Nephron (organoid): ENCODE data around the gene IFNA7.
"Not testable (repeated sequence)": the region's sequence is repeated elsewhere in the genome, so short reads cannot be mapped to it uniquely, and the experiment has no call there.

Experiments used
- H3K27ac Mint-ChIP-seq, 3 experiments: 2 replicates each; pipeline ENCODE4 v1.8.0; 2020; ENCODE audit warnings: mixed read lengths in 3 of 3, mild to moderate bottlenecking in 2 of 3, moderate library complexity in 1 of 3
- H3K27me3 Mint-ChIP-seq: 2 replicates; pipeline ENCODE4 v1.8.0; 2021; ENCODE audit warnings: low read depth, mild to moderate bottlenecking, moderate library complexity, mixed read lengths
- H3K36me3 Mint-ChIP-seq: 2 replicates; pipeline ENCODE4 v1.8.0; 2020; ENCODE audit warnings: low read depth, mixed read lengths
- H3K4me1 Mint-ChIP-seq: 2 replicates; pipeline ENCODE4 v1.8.0; 2020; ENCODE audit warnings: mixed read lengths
- H3K4me3 Mint-ChIP-seq, 3 experiments: 2 replicates each; pipeline ENCODE4 v1.8.0; 2020; ENCODE audit warnings: mild to moderate bottlenecking in 3 of 3, mixed read lengths in 3 of 3, moderate library complexity in 2 of 3
- H3K9me3 Mint-ChIP-seq: 2 replicates; pipeline ENCODE4 v1.8.0; 2020; ENCODE audit warnings: mixed read lengths
- CTCF ChIP-seq, 3 experiments: fragments of 200-600 bp; sonication (generic); IDR thresholded peaks; one replicate each; pipeline ENCODE4 v1.5.0; 2021; ENCODE audit warnings: antibody characterized with exemption in 3 of 3; ENCODE audit not compliant: unreplicated experiment in 3 of 3

The IFNA7 gene

GRCh38 chr9:21174671-21175070, 27.3 kb downstream of the IFNA7 start:
- H3K27me3 Mint-ChIP-seq, result no peaks in the 10 kb centered on the region
- no peaks in the 10 kb centered on the region for H3K36me3 Mint-ChIP-seq
- no peak overlapping the region for H3K27ac Mint-ChIP-seq
- no peaks in the 10 kb centered on the region for H3K9me3 Mint-ChIP-seq
- no peak overlapping the region for H3K4me3 Mint-ChIP-seq
- no peaks in the 10 kb centered on the region for H3K4me1 Mint-ChIP-seq
- TF ChIP-seq CTCF (IDR thresholded peaks at IDR 0.05; ENCODE audit: unreplicated experiment in 3 of 3), result no peak

- Mint-ChIP-seq H3K36me3 (no peaks in the 10 kb centered on the region), H3K27ac (no peak overlapping the region), H3K27me3 (no peaks in the 10 kb centered on the region), H3K4me3 (no peak overlapping the region), H3K4me1 (no peaks in the 10 kb centered on the region), H3K9me3 (no peaks in the 10 kb centered on the region)
- TF ChIP-seq CTCF (IDR thresholded peaks at IDR 0.05; ENCODE audit: unreplicated experiment in 3 of 3), result no peak
Observed at GRCh38 chr9:21172156-21172555, 29.8 kb downstream of the IFNA7 start.

- TF ChIP-seq CTCF (IDR thresholded peaks at IDR 0.05; ENCODE audit: unreplicated experiment in 3 of 3), result no peak
- no peaks in the 10 kb centered on the region for H3K27me3 Mint-ChIP-seq
- no peaks in the 10 kb centered on the region for H3K9me3 Mint-ChIP-seq
- no peak overlapping the region for H3K4me3 Mint-ChIP-seq
- H3K36me3 Mint-ChIP-seq, result no peaks in the 10 kb centered on the region
- no peaks in the 10 kb centered on the region for H3K4me1 Mint-ChIP-seq
- H3K27ac Mint-ChIP-seq, result no peak overlapping the region
Observed at GRCh38 chr9:21171351-21171750, 30.7 kb downstream of the IFNA7 start.

GRCh38 chr9:21166560-21166959, 35.4 kb downstream of the IFNA7 start, which contains the start of gene IFNA21:
Gene IFNA21, minus strand, starts transcription at chr9:21166660. Its CDS starts 48 bp downstream, at chr9:21166612.
- not testable (repeated sequence) for H3K27me3 Mint-ChIP-seq, H3K9me3 Mint-ChIP-seq

GRCh38 chr9:21165516-21165915, 36.5 kb downstream of the IFNA7 start:
- no peak overlapping the region for H3K27ac Mint-ChIP-seq
- no peaks in the 10 kb centered on the region for H3K4me1 Mint-ChIP-seq
- no peak overlapping the region for H3K4me3 Mint-ChIP-seq
- H3K36me3 Mint-ChIP-seq, result no peaks in the 10 kb centered on the region
- TF ChIP-seq CTCF (IDR thresholded peaks at IDR 0.05; ENCODE audit: unreplicated experiment in 3 of 3), result no peak
- peaks cover 2% of the 10 kb centered on the region for H3K9me3 Mint-ChIP-seq
- H3K27me3 Mint-ChIP-seq, result peaks cover 3% of the 10 kb centered on the region

More at GRCh38 chr9:21166560-21166959, 35.4 kb downstream of the IFNA7 start, which contains the start of gene IFNA21:
- H3K27ac Mint-ChIP-seq, H3K36me3 Mint-ChIP-seq, H3K4me1 Mint-ChIP-seq, H3K4me3 Mint-ChIP-seq: not testable (repeated sequence)

- H3K9me3 Mint-ChIP-seq, result peaks cover 2% of the 10 kb centered on the region
- no peaks in the 10 kb centered on the region for H3K36me3 Mint-ChIP-seq
- H3K27me3 Mint-ChIP-seq, result peaks cover 3% of the 10 kb centered on the region
- H3K4me3 Mint-ChIP-seq, result no peak overlapping the region
- no peak overlapping the region for H3K27ac Mint-ChIP-seq
- no peaks in the 10 kb centered on the region for H3K4me1 Mint-ChIP-seq
- TF ChIP-seq CTCF (IDR thresholded peaks at IDR 0.05; ENCODE audit: unreplicated experiment in 3 of 3), result no peak
Observed at GRCh38 chr9:21160178-21160577, 41.8 kb downstream of the IFNA7 start.
